GM21526 (cell line): ENCODE results near the gene GTF3C6.
"Not testable (repeated sequence)": the region's sequence is repeated elsewhere in the genome, so short reads cannot be mapped to it uniquely, and the experiment has no call there.

Experiments
- ATAC-seq: cut with Tn5 transposase; IDR thresholded peaks from one replicate; pipeline ENCODE4 v1.9.1; 2021; ENCODE audit warnings: moderate library complexity; ENCODE audit not compliant: unreplicated experiment, low FRiP score

The GTF3C6 gene

GRCh38 chr6:110976575-110976974 is 18.1 kb downstream of the GTF3C6 start:
- no peak for ATAC-seq

GRCh38 chr6:110979565-110980101 is 21.1 kb downstream of the GTF3C6 start:
- ATAC-seq: no peak

- no peak for ATAC-seq
Measured at GRCh38 chr6:110980227-110980626, 21.7 kb downstream of the GTF3C6 start.

GRCh38 chr6:110980648-110981047 is 22.1 kb downstream of the GTF3C6 start:
- no peak for ATAC-seq

GRCh38 chr6:110981202-110981600 is 22.7 kb downstream of the GTF3C6 start:
- ATAC-seq: no peak

GRCh38 chr6:110990840-110991576 is 32.5 kb downstream of the GTF3C6 start:
- no peak for ATAC-seq

GRCh38 chr6:110996691-110997090 is 38.2 kb downstream of the GTF3C6 start:
- ATAC-seq: no peak

- no peak for ATAC-seq
Measured at GRCh38 chr6:110999634-111000270, 41.2 kb downstream of the GTF3C6 start.

- no peak for ATAC-seq
Measured at GRCh38 chr6:111002350-111002749, 43.8 kb downstream of the GTF3C6 start.

GRCh38 chr6:111011360-111012142 is 53.0 kb downstream of the GTF3C6 start:
- ATAC-seq: no peak

- ATAC-seq: no peak
Measured at GRCh38 chr6:111012143-111012452, 53.6 kb downstream of the GTF3C6 start.

GRCh38 chr6:111012520-111012919 is 54.0 kb downstream of the GTF3C6 start:
- ATAC-seq: not testable (repeated sequence)

GRCh38 chr6:111013144-111013915 is 54.8 kb downstream of the GTF3C6 start:
- ATAC-seq: no peak

GRCh38 chr6:111015389-111016124 is 57.1 kb downstream of the GTF3C6 start:
- no peak for ATAC-seq

GRCh38 chr6:111017241-111017640 is 58.7 kb downstream of the GTF3C6 start:
- not testable (repeated sequence) for ATAC-seq
